CD14-positive monocyte (primary cell): ENCODE data around the gene ASCL2. TPM values are rescaled to one million over a fixed set of nuclear protein-coding genes. Genes with fewer than 3 reads are reported as not detected.

Experiments used
- DNase-seq, 3 donors: peaks; one replicate each; pipeline ENCODE4 v3.0.0-alpha.2; 2011 to 2022
- H2AFZ ChIP-seq: 2 replicates; pipeline ENCODE4 v1.6.0; 2012; ENCODE audit warnings: mild to moderate bottlenecking, low read depth, low read length, inconsistent platforms; ENCODE audit not compliant: insufficient read depth, poor library complexity, severe bottlenecking
- H3K27ac ChIP-seq, 2 donors: 1 replicate in 1 of 2; 2 replicates in 1 of 2; pipeline ENCODE4 v1.5.1; 2012 to 2013; ENCODE audit warnings: low read length in 2 of 2, control low read depth in 1 of 2, inconsistent platforms in 1 of 2, low read depth in 1 of 2, mild to moderate bottlenecking in 1 of 2
- H3K27me3 ChIP-seq, 2 donors: one replicate each; pipeline versions ENCODE4 v1.6.0 to v1.6.1; 2011 to 2013; ENCODE audit warnings: low read length in 2 of 2; ENCODE audit not compliant: control insufficient read depth in 2 of 2, insufficient read depth in 2 of 2
- H3K36me3 ChIP-seq, 2 donors: replicated peaks in 1 of 2; 1 replicate in 1 of 2; 2 replicates in 1 of 2; pipeline versions ENCODE4 v1.5.1 to v1.6.1; 2012 to 2013; ENCODE audit warnings: low read length in 2 of 2, control low read depth in 1 of 2, inconsistent platforms in 1 of 2, mild to moderate bottlenecking in 1 of 2; ENCODE audit not compliant: insufficient read depth in 2 of 2, control insufficient read depth in 1 of 2
- H3K4me1 ChIP-seq, 2 donors: 1 replicate in 1 of 2; 2 replicates in 1 of 2; pipeline versions ENCODE4 v1.5.1 to v1.6.1; 2012 to 2013; ENCODE audit warnings: low read length in 2 of 2, control low read depth in 1 of 2, inconsistent platforms in 1 of 2, mild to moderate bottlenecking in 1 of 2, moderate library complexity in 1 of 2; ENCODE audit not compliant: insufficient read depth in 2 of 2, control insufficient read depth in 1 of 2
- H3K4me2 ChIP-seq: replicated peaks from 2 replicates; pipeline ENCODE3; 2012; ENCODE audit warnings: low read length, moderate library complexity, mild to moderate bottlenecking; ENCODE audit not compliant: poor library complexity, severe bottlenecking; ENCODE audit errors: extremely low read depth
- H3K4me3 ChIP-seq, 3 experiments: fragments of 200-600 bp in 1 of 3; sonication (generic) in 1 of 3; replicated peaks in 1 of 3; 1 replicate in 2 of 3; 2 replicates in 1 of 3; pipeline ENCODE4 v1.5.1; 2011 to 2013; ENCODE audit warnings: low read length in 3 of 3, mild to moderate bottlenecking in 3 of 3, control low read depth in 2 of 3, low read depth in 2 of 3, inconsistent platforms in 1 of 3, moderate library complexity in 1 of 3
- H3K79me2 ChIP-seq: 2 replicates; pipeline ENCODE4 v1.6.0; 2012; ENCODE audit warnings: mild to moderate bottlenecking, control low read depth, inconsistent platforms, low read length, moderate library complexity; ENCODE audit not compliant: insufficient read depth
- H3K9ac ChIP-seq: 2 replicates; pipeline ENCODE4 v1.6.0; 2017; ENCODE audit warnings: low read length, mild to moderate bottlenecking; ENCODE audit not compliant: insufficient read depth, poor library complexity, severe bottlenecking
- H3K9me3 ChIP-seq, 2 donors: replicated peaks in 1 of 2; 1 replicate in 1 of 2; 2 replicates in 1 of 2; pipeline versions ENCODE4 v1.5.1 to v1.6.1; 2012 to 2013; ENCODE audit warnings: low read length in 2 of 2, control low read depth in 1 of 2; ENCODE audit not compliant: control insufficient read depth in 1 of 2, insufficient read depth in 1 of 2
- H4K20me1 ChIP-seq: 2 replicates; pipeline ENCODE4 v1.6.0; 2012; ENCODE audit warnings: mild to moderate bottlenecking, low read length, control low read depth, moderate library complexity; ENCODE audit not compliant: insufficient read depth
- H3K27ac Mint-ChIP-seq, 7 donors: one replicate each; pipeline ENCODE4 v1.8.0; 2020; ENCODE audit warnings: mild to moderate bottlenecking in 7 of 7, mixed read lengths in 7 of 7, moderate library complexity in 6 of 7, inconsistent platforms in 2 of 7
- H3K27me3 Mint-ChIP-seq, 3 donors: one replicate each; pipeline ENCODE4 v1.8.0; 2021 to 2022; ENCODE audit warnings: low read depth in 3 of 3, mild to moderate bottlenecking in 3 of 3, mixed read lengths in 3 of 3, moderate library complexity in 3 of 3, inconsistent platforms in 1 of 3
- H3K36me3 Mint-ChIP-seq, 2 donors: one replicate each; pipeline ENCODE4 v1.8.0; 2020; ENCODE audit warnings: mixed read lengths in 2 of 2, inconsistent platforms in 1 of 2, mild to moderate bottlenecking in 1 of 2
- H3K4me1 Mint-ChIP-seq: one replicate; pipeline ENCODE4 v1.8.0; 2020; ENCODE audit warnings: mild to moderate bottlenecking, mixed read lengths
- H3K4me3 Mint-ChIP-seq, 2 donors: one replicate each; pipeline ENCODE4 v1.8.0; 2020; ENCODE audit warnings: mild to moderate bottlenecking in 2 of 2, mixed read lengths in 2 of 2, moderate library complexity in 1 of 2
- H3K9me3 Mint-ChIP-seq, 7 donors: one replicate each; pipeline ENCODE4 v1.8.0; 2020 to 2022; ENCODE audit warnings: mixed read lengths in 7 of 7, mild to moderate bottlenecking in 6 of 7, moderate library complexity in 6 of 7, inconsistent platforms in 2 of 7
- WGBS: methylation state at CpG from one replicate; pipeline ENCODE4 v1.1.5; 2013; ENCODE audit warnings: missing lambda C conversion rate; ENCODE audit not compliant: insufficient coverage; 5-methylcytosine and 5-hydroxymethylcytosine counted together
- intact Hi-C, 2 donors: fragments of 100-400 bp; cut with micrococcal nuclease; formaldehyde crosslinking; loops; one replicate each; pipeline versions ENCODE4 v1.15.0 to v1.15.1; 2023
- polyA plus RNA-seq, 3 donors: library from polyadenylated mRNA; depleted of rRNA in 1 of 3; unstranded in 2 of 3; stranded (reverse) in 1 of 3; fragments of 300-500 nt in 2 of 3; fragments of >200 nt in 1 of 3; fragmentation: Illumina TruSeq in 2 of 3; gene quantifications; 1 replicate in 2 of 3; 2 replicates in 1 of 3; pipeline ENCODE4 v1.2.3, GENCODE V29; 2012 to 2021
- TF ChIP-seq, protein P1 (sequence below): fragments of 200-600 bp; IDR thresholded peaks from one replicate; pipeline ENCODE4 v1.8.0; 2022; ENCODE audit warnings: antibody characterized with exemption, mild to moderate bottlenecking

Gene ASCL2
- polyA plus RNA-seq, 3 donors, result 5.7 to 11.4 (median 8.3) TPM

DNA sequence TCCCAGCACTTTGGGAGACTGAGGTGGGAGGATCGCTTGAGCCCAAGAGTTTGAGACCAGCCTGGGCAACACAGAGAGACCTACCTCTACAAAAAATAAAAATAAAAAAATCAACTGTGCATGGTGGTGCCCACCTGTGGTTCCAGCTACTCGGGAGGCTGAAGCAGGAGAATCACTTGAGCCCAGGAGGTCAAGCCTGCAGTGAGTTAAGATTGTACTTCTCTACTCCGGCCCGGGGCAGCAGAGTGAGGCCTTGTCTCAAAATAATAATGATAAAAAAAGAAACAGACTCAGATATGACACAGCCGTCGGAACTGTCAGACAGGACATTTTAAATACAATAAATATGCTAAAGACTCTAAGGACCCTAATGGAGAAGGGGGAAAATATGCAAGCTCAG, 18.4 kb downstream of the ASCL2 start:
- intact Hi-C loops, result no loop called here
- H3K27me3 ChIP-seq, result no peaks in the 10 kb centered on the region
- no peaks in the 10 kb centered on the region for H3K79me2 ChIP-seq
- Mint-ChIP-seq H3K4me3 (no peak overlapping the region), H3K27ac (no peak overlapping the region), H3K9me3 (peaks cover 0 to 15% (median 6%) of the 10 kb centered on the region in 7 donors), H3K36me3 (no peaks in the 10 kb centered on the region), H3K4me1 (no peaks in the 10 kb centered on the region), H3K27me3 (peaks cover 5 to 9% (median 8%) of the 10 kb centered on the region in 3 donors)
- no peak overlapping the region for H3K9ac ChIP-seq
- TF ChIP-seq, protein P1, sequence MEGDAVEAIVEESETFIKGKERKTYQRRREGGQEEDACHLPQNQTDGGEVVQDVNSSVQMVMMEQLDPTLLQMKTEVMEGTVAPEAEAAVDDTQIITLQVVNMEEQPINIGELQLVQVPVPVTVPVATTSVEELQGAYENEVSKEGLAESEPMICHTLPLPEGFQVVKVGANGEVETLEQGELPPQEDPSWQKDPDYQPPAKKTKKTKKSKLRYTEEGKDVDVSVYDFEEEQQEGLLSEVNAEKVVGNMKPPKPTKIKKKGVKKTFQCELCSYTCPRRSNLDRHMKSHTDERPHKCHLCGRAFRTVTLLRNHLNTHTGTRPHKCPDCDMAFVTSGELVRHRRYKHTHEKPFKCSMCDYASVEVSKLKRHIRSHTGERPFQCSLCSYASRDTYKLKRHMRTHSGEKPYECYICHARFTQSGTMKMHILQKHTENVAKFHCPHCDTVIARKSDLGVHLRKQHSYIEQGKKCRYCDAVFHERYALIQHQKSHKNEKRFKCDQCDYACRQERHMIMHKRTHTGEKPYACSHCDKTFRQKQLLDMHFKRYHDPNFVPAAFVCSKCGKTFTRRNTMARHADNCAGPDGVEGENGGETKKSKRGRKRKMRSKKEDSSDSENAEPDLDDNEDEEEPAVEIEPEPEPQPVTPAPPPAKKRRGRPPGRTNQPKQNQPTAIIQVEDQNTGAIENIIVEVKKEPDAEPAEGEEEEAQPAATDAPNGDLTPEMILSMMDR, result no peak
- 100% methylated on average over 1 of the region's 6 CpGs for WGBS
- DNase-seq, result no peak
- H3K36me3 ChIP-seq, result no peaks in the 10 kb centered on the region
- no peak overlapping the region for H3K4me3 ChIP-seq
- H3K4me1 ChIP-seq, result no peaks in the 10 kb centered on the region
- H2AFZ ChIP-seq, result no peak overlapping the region
- H3K4me2 ChIP-seq, result no peak overlapping the region
- H3K9me3 ChIP-seq, result no peaks in the 10 kb centered on the region
- H3K27ac ChIP-seq, result no peak overlapping the region
- no peaks in the 10 kb centered on the region for H4K20me1 ChIP-seq

DNA sequence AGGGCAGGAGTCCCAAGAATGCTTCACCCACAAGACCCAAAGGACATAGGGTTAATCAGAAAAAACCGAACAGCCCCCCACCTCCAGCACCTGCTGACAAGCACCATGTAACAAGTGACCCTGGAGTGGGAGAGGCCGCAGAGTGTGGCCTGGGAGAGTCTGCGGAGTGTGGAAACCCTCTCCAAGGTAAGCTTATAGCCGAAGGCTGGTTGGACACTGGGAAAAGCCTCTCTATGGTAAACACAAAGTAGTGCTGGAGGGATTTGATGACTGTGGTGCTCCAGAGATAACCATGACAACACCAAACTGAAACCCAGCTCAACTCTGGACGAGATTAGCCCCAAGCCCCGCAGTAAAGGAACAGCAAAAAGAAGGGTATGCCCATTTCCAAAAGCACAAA, 19.2 kb downstream of the ASCL2 start:
- Histone ChIP-seq H3K9ac (no peak overlapping the region), H4K20me1 (no peaks in the 10 kb centered on the region), H3K79me2 (no peaks in the 10 kb centered on the region), H3K27ac (no peak overlapping the region), H3K4me2 (no peak overlapping the region), H3K4me3 (no peak overlapping the region), H2AFZ (no peak overlapping the region), H3K27me3 (no peaks in the 10 kb centered on the region), H3K36me3 (no peaks in the 10 kb centered on the region), H3K9me3 (no peaks in the 10 kb centered on the region), H3K4me1 (no peaks in the 10 kb centered on the region)
- no peak for DNase-seq
- peaks cover 5 to 12% (median 7%) of the 10 kb centered on the region in 3 donors for H3K27me3 Mint-ChIP-seq
- H3K9me3 Mint-ChIP-seq, result peaks cover 0 to 15% (median 6%) of the 10 kb centered on the region in 7 donors
- WGBS, result no CpG with 5 or more reads among the region's 6 CpGs
- H3K4me3 Mint-ChIP-seq, result no peak overlapping the region
- H3K27ac Mint-ChIP-seq, result no peak overlapping the region
- TF ChIP-seq, protein P1, result no peak
- intact Hi-C loops, result no loop called here
- no peaks in the 10 kb centered on the region for H3K4me1 Mint-ChIP-seq
- no peaks in the 10 kb centered on the region for H3K36me3 Mint-ChIP-seq
